ENCODE results near the gene FKBP10. TPM values are rescaled to one million over a fixed set of nuclear protein-coding genes. Genes with fewer than 3 reads are reported as not detected.

FKBP10 gene
- total RNA-seq, 2 donors from 2014 or later: 179 to 291 TPM

DNA sequence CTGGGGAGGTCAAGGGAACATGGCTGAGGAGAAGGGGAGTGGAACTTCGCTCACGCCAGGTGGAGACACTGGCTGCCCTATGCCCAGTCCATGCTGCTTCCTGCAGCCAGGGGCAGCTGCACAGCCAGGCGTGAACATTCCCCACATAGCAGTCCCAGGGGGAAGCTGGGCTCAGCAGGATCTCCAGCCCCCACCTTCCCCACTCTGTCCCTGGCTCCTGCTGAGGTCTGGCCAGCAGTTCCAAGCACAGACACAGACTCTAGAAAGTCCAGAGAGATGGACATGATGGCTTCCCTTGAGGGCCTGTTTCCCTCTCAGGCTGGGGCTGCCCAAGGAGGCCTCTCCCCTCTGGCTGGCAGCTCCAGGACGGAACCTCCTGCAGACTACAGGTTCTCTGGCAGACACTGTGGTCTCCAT lies 35.6 kb upstream of the FKBP10 start:
- Mint-ChIP-seq H3K9me3 (no peaks in the 10 kb centered on the region), H3K4me1 (peaks cover 30% of the 10 kb centered on the region), H3K36me3 (ENCODE audit: low read depth) (peaks cover 45% of the 10 kb centered on the region), H3K27me3 (ENCODE audit: insufficient read depth) (no peaks in the 10 kb centered on the region), H3K4me3 (no peak overlapping the region), H3K27ac (no peak overlapping the region)
- Histone ChIP-seq H3K4me1 (ENCODE audit: control insufficient read depth, insufficient read depth, low read length) (peaks cover 11% of the 10 kb centered on the region), H3K27me3 (ENCODE audit: control insufficient read depth, insufficient read depth, low read length, poor library complexity, severe bottlenecking) (no peaks in the 10 kb centered on the region), H3K27ac (ENCODE audit: low read depth, low read length) (peak overlapping the region; percentile 52), H3K9me3 (ENCODE audit: control insufficient read depth, low read length) (no peaks in the 10 kb centered on the region), H3K36me3 (ENCODE audit: control insufficient read depth, insufficient read depth, low read length) (peaks cover 48% of the 10 kb centered on the region), H3K9ac (ENCODE audit: extremely low read depth, low read length, poor library complexity, severe bottlenecking) (no peak overlapping the region), H3K4me3 (ENCODE audit: low read length) (no peak overlapping the region)
- DNase-seq: peak; percentile 81
- 80 to 88% methylated on average over 1 to 4 of the region's 4 CpGs for WGBS, 2 experiments (ENCODE audit: insufficient coverage in 1 of 2, insufficient read length in 1 of 2)
- TF ChIP-seq, protein P1, sequence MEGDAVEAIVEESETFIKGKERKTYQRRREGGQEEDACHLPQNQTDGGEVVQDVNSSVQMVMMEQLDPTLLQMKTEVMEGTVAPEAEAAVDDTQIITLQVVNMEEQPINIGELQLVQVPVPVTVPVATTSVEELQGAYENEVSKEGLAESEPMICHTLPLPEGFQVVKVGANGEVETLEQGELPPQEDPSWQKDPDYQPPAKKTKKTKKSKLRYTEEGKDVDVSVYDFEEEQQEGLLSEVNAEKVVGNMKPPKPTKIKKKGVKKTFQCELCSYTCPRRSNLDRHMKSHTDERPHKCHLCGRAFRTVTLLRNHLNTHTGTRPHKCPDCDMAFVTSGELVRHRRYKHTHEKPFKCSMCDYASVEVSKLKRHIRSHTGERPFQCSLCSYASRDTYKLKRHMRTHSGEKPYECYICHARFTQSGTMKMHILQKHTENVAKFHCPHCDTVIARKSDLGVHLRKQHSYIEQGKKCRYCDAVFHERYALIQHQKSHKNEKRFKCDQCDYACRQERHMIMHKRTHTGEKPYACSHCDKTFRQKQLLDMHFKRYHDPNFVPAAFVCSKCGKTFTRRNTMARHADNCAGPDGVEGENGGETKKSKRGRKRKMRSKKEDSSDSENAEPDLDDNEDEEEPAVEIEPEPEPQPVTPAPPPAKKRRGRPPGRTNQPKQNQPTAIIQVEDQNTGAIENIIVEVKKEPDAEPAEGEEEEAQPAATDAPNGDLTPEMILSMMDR (conservative IDR thresholded peaks at IDR 0.05): peak; percentile 34

DNA sequence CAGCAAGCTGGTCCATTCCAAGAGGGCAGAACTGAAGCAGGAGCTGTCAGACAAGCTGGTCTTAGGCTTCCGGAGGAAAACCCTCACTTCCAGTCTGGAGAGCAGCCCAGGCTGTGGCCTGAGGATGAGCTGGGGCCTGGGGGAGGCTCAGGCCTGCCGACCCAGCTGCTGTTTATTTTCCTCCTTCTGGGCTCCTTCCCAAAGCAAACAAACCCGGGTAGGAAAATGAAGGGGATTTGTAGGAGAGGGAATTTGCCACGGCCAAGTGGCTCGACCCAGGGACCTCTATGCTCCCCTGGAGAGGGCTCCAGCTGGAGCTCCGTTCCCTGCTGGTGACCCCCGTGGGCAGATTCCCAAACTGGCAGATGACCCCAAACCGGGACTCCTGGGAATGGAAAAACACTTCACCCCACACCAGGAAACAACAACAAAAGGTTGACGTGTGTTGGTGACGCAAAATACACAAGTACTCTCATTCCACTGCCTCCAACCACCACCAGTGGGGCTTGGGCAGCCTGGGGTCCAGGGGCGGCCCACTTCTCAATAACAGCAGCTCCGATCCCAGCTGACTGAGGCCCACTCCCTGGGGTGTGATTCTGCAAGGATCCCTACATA lies 35.1 kb upstream of the FKBP10 start:
- Histone ChIP-seq H3K4me3 (ENCODE audit: low read length) (no peak overlapping the region), H3K4me1 (ENCODE audit: control insufficient read depth, insufficient read depth, low read length) (peaks cover 11% of the 10 kb centered on the region), H3K9me3 (ENCODE audit: control insufficient read depth, low read length) (no peaks in the 10 kb centered on the region), H3K36me3 (ENCODE audit: control insufficient read depth, insufficient read depth, low read length) (peaks cover 47% of the 10 kb centered on the region), H3K27me3 (ENCODE audit: control insufficient read depth, insufficient read depth, low read length, poor library complexity, severe bottlenecking) (no peaks in the 10 kb centered on the region), H3K27ac (ENCODE audit: low read depth, low read length) (peak overlapping the region; percentile 52), H3K9ac (ENCODE audit: extremely low read depth, low read length, poor library complexity, severe bottlenecking) (no peak overlapping the region)
- Mint-ChIP-seq H3K27ac (peak overlapping the region; percentile 58), H3K4me3 (no peak overlapping the region), H3K9me3 (no peaks in the 10 kb centered on the region), H3K27me3 (ENCODE audit: insufficient read depth) (no peaks in the 10 kb centered on the region), H3K36me3 (ENCODE audit: low read depth) (peaks cover 45% of the 10 kb centered on the region), H3K4me1 (peaks cover 34% of the 10 kb centered on the region)
- 77 to 79% methylated on average over 5 to 12 of the region's 12 CpGs for WGBS, 2 experiments (ENCODE audit: insufficient coverage in 1 of 2, insufficient read length in 1 of 2)
- TF ChIP-seq, protein P1 (conservative IDR thresholded peaks at IDR 0.05): no peak
- DNase-seq: no peak

DNA sequence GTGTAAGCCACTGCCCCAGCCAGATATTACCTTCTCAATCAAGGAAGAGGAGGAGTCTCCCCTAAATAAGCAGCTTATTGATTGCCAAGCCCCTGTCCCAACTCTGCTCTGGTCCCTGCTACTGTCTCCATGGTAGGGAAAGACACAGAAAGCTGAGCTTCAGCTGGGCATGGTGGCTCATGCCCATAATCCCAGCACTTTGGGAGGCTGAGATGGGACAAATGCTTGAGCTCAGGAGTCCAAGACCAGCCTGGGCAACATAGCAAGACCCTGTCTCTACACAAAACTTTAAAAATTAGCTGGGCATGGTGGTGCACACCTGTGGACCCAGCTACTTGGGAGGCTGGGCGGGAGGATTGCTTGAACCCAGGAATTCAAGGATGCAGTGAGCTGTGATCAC lies 32.9 kb upstream of the FKBP10 start:
- peaks cover 34% of the 10 kb centered on the region for H3K36me3 Mint-ChIP-seq (ENCODE audit: low read depth)
- WGBS, 2 experiments (ENCODE audit: insufficient coverage in 1 of 2, insufficient read length in 1 of 2): 94 to 100% methylated on average over 1 of the region's 1 CpG
- peaks cover 36% of the 10 kb centered on the region for H3K4me1 Mint-ChIP-seq

More for the DNA sequence above, 32.9 kb upstream of the FKBP10 start:
- H3K9me3 Mint-ChIP-seq: no peaks in the 10 kb centered on the region
- H3K27ac ChIP-seq (ENCODE audit: low read depth, low read length): no peak overlapping the region
- no peak overlapping the region for H3K27ac Mint-ChIP-seq
- H3K27me3 ChIP-seq (ENCODE audit: control insufficient read depth, insufficient read depth, low read length, poor library complexity, severe bottlenecking): no peaks in the 10 kb centered on the region
- H3K4me3 ChIP-seq (ENCODE audit: low read length): no peak overlapping the region
- peaks cover 14% of the 10 kb centered on the region for H3K4me1 ChIP-seq (ENCODE audit: control insufficient read depth, insufficient read depth, low read length)
- H3K27me3 Mint-ChIP-seq (ENCODE audit: insufficient read depth): no peaks in the 10 kb centered on the region
- H3K4me3 Mint-ChIP-seq: no peak overlapping the region
- peaks cover 49% of the 10 kb centered on the region for H3K36me3 ChIP-seq (ENCODE audit: control insufficient read depth, insufficient read depth, low read length)
- no peak overlapping the region for H3K9ac ChIP-seq (ENCODE audit: extremely low read depth, low read length, poor library complexity, severe bottlenecking)
- TF ChIP-seq, protein P1 (conservative IDR thresholded peaks at IDR 0.05): no peak
- DNase-seq: no peak
- H3K9me3 ChIP-seq (ENCODE audit: control insufficient read depth, low read length): no peaks in the 10 kb centered on the region

Data from endodermal cell (in vitro differentiated cells).